ENCODE results near the gene IGDCC3. TPM values are rescaled to one million over a fixed set of nuclear protein-coding genes. Genes with fewer than 3 reads are reported as not detected.
A peak's percentile ranks its signal among the peaks of the same experiment; 100 is the strongest.

IGDCC3 gene
- total and polyA plus RNA-seq, 2 experiments from 2014 or later = not detected

DNA sequence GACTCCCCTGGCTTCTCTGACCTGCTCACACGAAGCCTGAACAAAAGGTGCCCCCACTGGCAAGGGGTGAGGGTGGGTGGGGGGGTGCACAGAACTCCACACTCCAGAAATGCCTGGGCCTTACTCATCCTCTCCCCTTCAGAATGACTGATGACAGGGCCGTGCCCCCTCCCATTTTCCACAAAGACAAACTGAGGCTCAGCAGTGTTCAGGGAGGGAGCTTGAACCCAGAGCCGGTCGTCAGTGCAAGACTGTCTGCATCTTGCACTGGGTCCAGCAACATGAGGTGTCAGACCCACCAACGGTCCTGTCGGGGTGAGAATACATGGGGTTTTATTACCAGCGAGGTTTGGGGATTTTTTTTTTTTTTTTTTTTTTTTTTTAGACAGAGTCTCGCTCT is 15.3 kb downstream of the IGDCC3 start:
- no peak overlapping the region for H3K9ac ChIP-seq
- peaks cover 21% of the 10 kb centered on the region for H3K27me3 ChIP-seq (replicated peaks; ENCODE audit: insufficient read depth)
- no peaks in the 10 kb centered on the region for H3K36me3 ChIP-seq (ENCODE audit: low read depth)
- no peak overlapping the region for H3K4me3 ChIP-seq
- in situ Hi-C loops (cut with MboI) = no loop called here
- H4K20me1 ChIP-seq (ENCODE audit: insufficient read depth) = no peaks in the 10 kb centered on the region
- no peak overlapping the region for H3K27ac ChIP-seq
- H3K9me2 ChIP-seq (ENCODE audit: insufficient read depth) = no peaks in the 10 kb centered on the region
- no peak overlapping the region for H3K4me2 ChIP-seq (ENCODE audit: unreplicated experiment)
- TF ChIP-seq EZH2 (IDR thresholded peaks at IDR 0.05; ENCODE audit: insufficient read depth, poor library complexity, severe bottlenecking) (no peak), EZH2phosphoT487 (IDR thresholded peaks at IDR 0.05; ENCODE audit: insufficient read depth, low read depth) (no peak)
- 53 to 64% methylated on average over 6 to 8 of the region's 8 CpGs for WGBS, 2 experiments (ENCODE audit: low coverage in 1 of 2, low lambda C conversion rate in 2 of 2, missing lambda C conversion rate in 2 of 2)
- H3K9me3 ChIP-seq (ENCODE audit: low read depth) = no peaks in the 10 kb centered on the region
- no peaks in the 10 kb centered on the region for H3K4me1 ChIP-seq (ENCODE audit: insufficient read depth)
- no peak overlapping the region for H2AFZ ChIP-seq
- H3F3A ChIP-seq (ENCODE audit: insufficient read depth) = no peaks in the 10 kb centered on the region
- H3K79me2 ChIP-seq (ENCODE audit: insufficient read depth) = no peaks in the 10 kb centered on the region
- no peak for DNase-seq

DNA sequence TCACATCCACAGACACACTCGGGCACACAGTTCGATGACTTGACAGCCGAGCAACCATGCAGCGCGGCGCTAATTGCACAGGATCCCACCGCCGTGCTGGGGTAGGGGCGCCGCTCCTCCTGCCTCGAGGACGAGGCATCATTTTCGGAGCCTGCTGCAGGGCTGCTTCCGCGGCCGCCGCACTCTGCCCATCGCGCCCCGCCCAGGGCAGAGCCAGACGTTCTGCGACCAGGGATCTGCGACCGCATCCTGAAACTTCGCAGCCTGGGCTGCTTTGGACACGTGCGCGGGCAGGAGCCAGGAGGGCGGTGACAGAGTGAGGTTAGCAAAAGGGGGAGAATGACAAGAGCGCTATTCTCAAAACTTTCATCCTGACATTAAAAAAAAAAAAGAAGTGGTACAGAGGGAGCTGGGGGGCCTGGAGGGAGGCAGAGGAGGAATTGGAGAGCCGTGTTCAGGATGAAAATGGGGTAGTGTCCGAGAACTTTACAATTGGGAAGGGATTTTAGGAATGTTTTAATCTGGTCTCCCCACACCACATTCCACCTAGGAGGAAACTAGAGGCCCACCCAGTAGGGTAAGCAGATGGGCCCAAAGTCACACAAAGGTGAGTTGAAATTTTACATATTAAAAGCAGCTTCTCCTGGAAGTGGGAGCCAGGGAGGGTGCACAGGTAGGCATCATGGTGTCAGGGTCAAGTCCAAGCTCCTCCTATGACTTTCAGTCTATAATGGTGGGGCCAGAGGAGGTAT is 15.9 kb downstream of the IGDCC3 start:
- H3K27me3 ChIP-seq (replicated peaks; ENCODE audit: insufficient read depth) = peaks cover 27% of the 10 kb centered on the region

DNA sequence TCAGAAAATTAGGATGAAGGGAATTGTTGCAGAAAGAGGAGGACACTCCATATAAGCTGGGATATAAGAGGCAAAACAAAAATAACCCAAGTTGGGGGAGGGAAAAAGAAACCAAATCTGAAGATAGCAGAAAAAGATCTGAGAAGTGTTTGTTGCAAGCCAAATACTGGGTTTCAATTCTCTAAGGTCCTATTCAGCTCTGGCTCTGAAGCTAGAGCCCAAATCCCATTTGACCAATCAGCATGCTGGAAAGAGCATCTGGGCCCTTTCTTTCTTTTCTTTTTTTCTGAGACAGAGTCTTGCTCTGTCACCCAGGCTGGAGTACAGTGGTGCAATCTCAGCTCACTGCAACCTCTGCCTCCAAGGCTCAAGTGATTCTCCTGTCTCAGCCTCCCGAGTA is 17.3 kb downstream of the IGDCC3 start:
- no peak overlapping the region for H3K4me3 ChIP-seq
- H3K4me2 ChIP-seq (ENCODE audit: unreplicated experiment) = no peak overlapping the region
- H3K27me3 ChIP-seq (replicated peaks; ENCODE audit: insufficient read depth) = peaks cover 37% of the 10 kb centered on the region
- DNase-seq = no peak
- no peak overlapping the region for H2AFZ ChIP-seq
- 59 to 75% methylated on average over 1 of the region's 1 CpG for WGBS, 2 experiments (ENCODE audit: low coverage in 1 of 2, low lambda C conversion rate in 2 of 2, missing lambda C conversion rate in 2 of 2)
- no peaks in the 10 kb centered on the region for H3K9me3 ChIP-seq (ENCODE audit: low read depth)
- no peaks in the 10 kb centered on the region for H4K20me1 ChIP-seq (ENCODE audit: insufficient read depth)
- no peaks in the 10 kb centered on the region for H3K79me2 ChIP-seq (ENCODE audit: insufficient read depth)
- no peak overlapping the region for H3K27ac ChIP-seq
- TF ChIP-seq EZH2phosphoT487 (IDR thresholded peaks at IDR 0.05; ENCODE audit: insufficient read depth, low read depth) = no peak
- no peak for TF ChIP-seq EZH2 (IDR thresholded peaks at IDR 0.05; ENCODE audit: insufficient read depth, poor library complexity, severe bottlenecking)
- H3K4me1 ChIP-seq (ENCODE audit: insufficient read depth) = 0 out of 2 replicates have a peak, but pooled peaks cover 2% of the 10 kb centered on the region
- in situ Hi-C loops (cut with MboI) = no loop called here
- H3K36me3 ChIP-seq (ENCODE audit: low read depth) = no peaks in the 10 kb centered on the region
- no peaks in the 10 kb centered on the region for H3F3A ChIP-seq (ENCODE audit: insufficient read depth)
- no peaks in the 10 kb centered on the region for H3K9me2 ChIP-seq (ENCODE audit: insufficient read depth)
- no peak overlapping the region for H3K9ac ChIP-seq

More for the DNA sequence above, 15.9 kb downstream of the IGDCC3 start:
- Histone ChIP-seq H3K27ac (no peak overlapping the region), H3K9ac (no peak overlapping the region), H3K4me2 (ENCODE audit: unreplicated experiment) (no peak overlapping the region), H3K79me2 (ENCODE audit: insufficient read depth) (no peaks in the 10 kb centered on the region), H3F3A (ENCODE audit: insufficient read depth) (no peaks in the 10 kb centered on the region), H3K36me3 (ENCODE audit: low read depth) (no peaks in the 10 kb centered on the region), H3K9me3 (ENCODE audit: low read depth) (no peaks in the 10 kb centered on the region), H3K4me1 (ENCODE audit: insufficient read depth) (no peaks in the 10 kb centered on the region), H3K9me2 (ENCODE audit: insufficient read depth) (no peaks in the 10 kb centered on the region), H3K4me3 (no peak overlapping the region), H4K20me1 (ENCODE audit: insufficient read depth) (no peaks in the 10 kb centered on the region), H2AFZ (no peak overlapping the region)
- no peak for TF ChIP-seq EZH2phosphoT487 (IDR thresholded peaks at IDR 0.05; ENCODE audit: insufficient read depth, low read depth)
- TF ChIP-seq EZH2 (IDR thresholded peaks at IDR 0.05; ENCODE audit: insufficient read depth, poor library complexity, severe bottlenecking) = no peak
- DNase-seq = no peak
- in situ Hi-C loops (cut with MboI) = no loop called here
- WGBS, 2 experiments (ENCODE audit: low coverage in 1 of 2, low lambda C conversion rate in 2 of 2, missing lambda C conversion rate in 2 of 2) = 70 to 76% methylated on average over 31 to 32 of the region's 32 CpGs

DNA sequence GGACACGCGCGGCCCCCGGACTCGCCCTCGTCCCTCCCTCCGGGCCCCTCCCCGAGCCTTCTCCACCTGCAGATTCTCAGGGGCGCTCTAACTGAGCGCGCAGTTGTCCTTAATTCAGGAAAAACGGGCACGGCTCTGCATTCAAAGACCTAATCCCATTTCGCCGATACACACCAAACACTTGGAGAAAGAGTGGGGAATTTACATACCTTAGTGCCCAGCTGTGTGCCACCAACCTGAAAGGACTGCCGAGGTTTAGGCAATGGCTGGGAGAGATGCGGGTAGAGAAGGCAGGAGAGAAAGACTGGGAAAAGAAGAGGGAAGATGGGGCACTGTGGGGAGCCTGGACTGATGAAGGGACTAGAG is 21.8 kb downstream of the IGDCC3 start:
- no peaks in the 10 kb centered on the region for H3K9me2 ChIP-seq (ENCODE audit: insufficient read depth)
- no peaks in the 10 kb centered on the region for H3K36me3 ChIP-seq (ENCODE audit: low read depth)
- H3K9ac ChIP-seq = no peak overlapping the region
- H3K9me3 ChIP-seq (ENCODE audit: low read depth) = no peaks in the 10 kb centered on the region
- no peaks in the 10 kb centered on the region for H4K20me1 ChIP-seq (ENCODE audit: insufficient read depth)
- 25 to 28% methylated on average over 11 to 17 of the region's 17 CpGs for WGBS, 2 experiments (ENCODE audit: low coverage in 1 of 2, low lambda C conversion rate in 2 of 2, missing lambda C conversion rate in 2 of 2)
- no peak overlapping the region for H3K4me2 ChIP-seq (ENCODE audit: unreplicated experiment)
- in situ Hi-C loops (cut with MboI) = no loop called here
- H3F3A ChIP-seq (ENCODE audit: insufficient read depth) = no peaks in the 10 kb centered on the region
- peaks cover 62% of the 10 kb centered on the region for H3K27me3 ChIP-seq (replicated peaks; ENCODE audit: insufficient read depth)
- H2AFZ ChIP-seq = no peak overlapping the region
- H3K4me3 ChIP-seq = peak overlapping the region; percentile 60
- no peak overlapping the region for H3K27ac ChIP-seq
- H3K79me2 ChIP-seq (ENCODE audit: insufficient read depth) = no peaks in the 10 kb centered on the region
- H3K4me1 ChIP-seq (ENCODE audit: insufficient read depth) = 0 out of 2 replicates have a peak, but pooled peaks cover 2% of the 10 kb centered on the region
- no peak for DNase-seq
- TF ChIP-seq EZH2 (IDR thresholded peaks at IDR 0.05; ENCODE audit: insufficient read depth, poor library complexity, severe bottlenecking) = peak; percentile 73
- TF ChIP-seq EZH2phosphoT487 (IDR thresholded peaks at IDR 0.05; ENCODE audit: insufficient read depth, low read depth) = 0 out of 2 replicates have a peak, but pooled peaks have one; percentile 49
